Renal cortex interstitium (tissue), 15 donors: ENCODE results near the gene ZNF502. TPM values are rescaled to one million over a fixed set of nuclear protein-coding genes. Genes with fewer than 3 reads are reported as not detected.
A peak's percentile ranks its signal among the peaks of the same experiment; 100 is the strongest.
"Not testable (repeated sequence)": the region's sequence is repeated elsewhere in the genome, so short reads cannot be mapped to it uniquely, and the experiment has no call there.

Source experiments
- DNase-seq, 11 donors: peaks; one replicate each; pipeline ENCODE4 v3.0.0-alpha.2; 2013; ENCODE audit warnings: low read depth in 9 of 11, low spot score in 4 of 11; ENCODE audit errors: extremely low read depth in 1 of 11
- long read RNA-seq, 16 experiments: transcript quantifications; one replicate each; lab custom pipeline, GENCODE V29; 2026
- polyA plus RNA-seq, 3 donors: library from polyadenylated mRNA; unstranded; fragments of 120-200 nt; gene quantifications; one replicate each; pipeline ENCODE4 v1.2.1, GENCODE V29; 2013; ENCODE audit not compliant: insufficient read length in 3 of 3

Gene ZNF502
- 10 to 100 TPM; 12.7 to 14.7 (median 12.7) TPM for polyA plus RNA-seq
- long read RNA-seq, donor 1, partial matches to known transcripts, result 0 of 1 reads
- long read RNA-seq, donor 1, other reads (novel, unspliced or antisense), result 0 of 1 reads
- long read RNA-seq, donor 2, partial matches to known transcripts, result 0 of 1 reads
- long read RNA-seq, donor 2, other reads (novel, unspliced or antisense), result 0 of 1 reads
- long read RNA-seq, donor 3, partial matches to known transcripts, result 0 of 4 reads
- long read RNA-seq, donor 3, other reads (novel, unspliced or antisense), result 0 of 4 reads
- long read RNA-seq, donor 4, partial matches to known transcripts, result 0 of 1 reads
- long read RNA-seq, donor 4, other reads (novel, unspliced or antisense), result 0 of 1 reads
- long read RNA-seq, donor 5, result 0 reads
- long read RNA-seq, donor 6, partial matches to known transcripts, result 0 of 1 reads
- long read RNA-seq, donor 6, other reads (novel, unspliced or antisense), result 0 of 1 reads
- long read RNA-seq, donor 7, partial matches to known transcripts, result 0 of 1 reads
- long read RNA-seq, donor 7, other reads (novel, unspliced or antisense), result 0 of 1 reads
- long read RNA-seq, donor 8, transcript ZNF502-203 (3 exons, 2,314 nt), result major isoform, 6 of 6 reads
- long read RNA-seq, donor 8, partial matches to known transcripts, result 0 of 6 reads
- long read RNA-seq, donor 8, other reads (novel, unspliced or antisense), result 0 of 6 reads
- long read RNA-seq, donor 9, partial matches to known transcripts, result 0 of 4 reads
- long read RNA-seq, donor 9, other reads (novel, unspliced or antisense), result 0 of 4 reads
- long read RNA-seq, donor 10, partial matches to known transcripts, result 0 of 4 reads
- long read RNA-seq, donor 10, other reads (novel, unspliced or antisense), result 0 of 4 reads
- long read RNA-seq, donor 11, partial matches to known transcripts, result 0 of 4 reads
- long read RNA-seq, donor 11, other reads (novel, unspliced or antisense), result 0 of 4 reads
- long read RNA-seq, donor 12, partial matches to known transcripts, result 0 of 2 reads
- long read RNA-seq, donor 12, other reads (novel, unspliced or antisense), result 0 of 2 reads
- long read RNA-seq, donor 13, transcript ZNF502-203 (3 exons, 2,314 nt), result major isoform, 5 of 5 reads
- long read RNA-seq, donor 13, partial matches to known transcripts, result 0 of 5 reads
- long read RNA-seq, donor 13, other reads (novel, unspliced or antisense), result 0 of 5 reads
- long read RNA-seq, donor 14, partial matches to known transcripts, result 0 of 2 reads
- long read RNA-seq, donor 14, other reads (novel, unspliced or antisense), result 0 of 2 reads
- long read RNA-seq, donor 15, partial matches to known transcripts, result 0 of 1 reads
- long read RNA-seq, donor 15, other reads (novel, unspliced or antisense), result 0 of 1 reads
- long read RNA-seq, donor 16, partial matches to known transcripts, result 0 of 4 reads
- long read RNA-seq, donor 16, other reads (novel, unspliced or antisense), result 0 of 4 reads

GRCh38 chr3:44712455-44713075 lies at the start of gene ZNF502:
ZNF502 (plus strand) TSS chr3:44712660; CDS start chr3:44720262, 7,602 bp downstream.
- peak; percentile 78 to 90 (median 86) for DNase-seq

GRCh38 chr3:44665173-44665572 lies 47.3 kb upstream of the ZNF502 start:
- no peak for DNase-seq

GRCh38 chr3:44666346-44666745 lies 46.1 kb upstream of the ZNF502 start:
- no peak for DNase-seq

GRCh38 chr3:44669760-44670159 lies 42.7 kb upstream of the ZNF502 start:
- DNase-seq, result no peak

GRCh38 chr3:44673466-44673865 lies 39.0 kb upstream of the ZNF502 start:
- not testable (repeated sequence) for DNase-seq

DNA sequence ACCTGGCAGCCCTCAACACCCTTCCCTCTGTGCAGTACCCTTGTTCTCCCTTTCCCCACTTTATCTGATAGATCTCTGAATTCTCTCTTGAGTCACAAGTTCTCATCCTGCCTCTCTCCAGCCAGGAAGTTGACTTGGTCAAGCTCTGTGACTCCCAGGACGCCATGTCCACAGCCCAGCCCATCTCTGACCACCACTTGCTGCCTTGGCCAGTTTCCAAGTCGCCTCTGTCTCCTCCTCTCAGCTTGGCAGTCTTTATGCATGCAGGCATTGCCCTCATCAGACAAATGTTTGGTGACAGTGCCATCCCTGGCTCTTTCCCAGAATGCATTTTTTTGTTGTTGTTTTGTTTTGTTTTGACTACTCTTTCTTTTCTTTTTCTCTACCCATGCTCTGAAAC lies 38.2 kb upstream of the ZNF502 start:
- DNase-seq, result no peak

DNA sequence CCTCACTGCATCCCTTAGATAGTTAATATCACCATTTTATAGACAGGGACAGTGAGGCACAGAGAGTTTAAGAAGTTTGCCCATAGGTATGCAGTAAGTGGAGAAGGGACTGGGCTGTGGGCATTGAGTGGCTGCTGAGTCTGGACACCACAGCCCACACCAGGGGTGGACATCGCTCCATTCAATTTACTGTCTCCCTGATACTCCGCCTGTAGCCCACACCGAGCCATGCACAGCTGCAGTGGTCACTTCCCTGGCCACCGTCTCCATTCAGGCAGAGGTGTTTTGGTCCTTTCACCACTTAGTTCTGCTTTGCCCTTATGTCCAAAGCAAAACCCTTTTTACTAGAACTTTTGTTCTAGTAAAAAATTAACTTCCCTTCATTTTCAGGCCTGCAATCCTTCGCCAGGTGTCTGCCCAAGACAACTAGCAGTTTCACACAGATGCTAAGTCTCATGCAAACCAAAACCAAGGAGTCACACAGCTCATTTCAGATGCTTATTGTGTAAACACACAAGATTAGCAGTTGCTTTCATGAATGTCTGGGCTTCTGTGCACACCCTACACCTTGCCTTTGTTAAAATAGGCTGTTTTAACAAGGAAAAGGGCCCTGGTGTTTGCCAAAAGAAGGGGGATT lies 33.9 kb upstream of the ZNF502 start:
- no peak for DNase-seq

- no peak for DNase-seq
These were observed 31.5 kb upstream of the ZNF502 start for GRCh38 chr3:44680921-44681455.

DNA sequence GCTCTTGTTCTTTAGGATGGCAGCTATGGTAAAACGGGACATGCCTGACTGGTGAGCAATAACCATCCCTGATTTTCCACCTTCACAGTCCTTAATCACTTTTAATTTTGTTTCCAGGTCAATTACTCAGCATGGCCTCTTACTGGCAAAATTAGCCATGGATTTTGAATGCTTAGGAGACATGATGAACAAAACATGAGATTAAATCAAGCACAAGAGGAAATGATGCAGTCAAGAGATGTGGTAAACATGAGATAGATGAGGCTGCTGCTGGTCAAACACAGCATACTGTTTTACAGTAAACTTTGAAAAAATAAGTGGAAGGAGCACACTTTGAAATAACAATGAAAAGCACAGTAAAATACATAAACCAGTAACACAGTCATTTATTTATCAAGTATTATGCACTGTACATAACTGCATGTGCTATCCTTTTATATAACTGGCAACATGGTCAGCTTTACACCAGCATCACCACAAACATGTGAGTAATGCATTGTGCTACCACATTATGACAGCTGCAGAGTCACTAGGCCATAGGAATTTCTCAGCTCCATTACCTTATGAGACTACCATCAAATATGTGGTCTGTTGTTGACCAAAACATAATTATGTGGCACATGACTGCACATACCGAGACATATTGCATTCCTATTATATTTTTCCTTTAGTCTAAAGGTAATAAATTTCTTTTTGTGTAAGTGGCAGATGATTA lies 30.1 kb upstream of the ZNF502 start:
- no peak for DNase-seq

DNA sequence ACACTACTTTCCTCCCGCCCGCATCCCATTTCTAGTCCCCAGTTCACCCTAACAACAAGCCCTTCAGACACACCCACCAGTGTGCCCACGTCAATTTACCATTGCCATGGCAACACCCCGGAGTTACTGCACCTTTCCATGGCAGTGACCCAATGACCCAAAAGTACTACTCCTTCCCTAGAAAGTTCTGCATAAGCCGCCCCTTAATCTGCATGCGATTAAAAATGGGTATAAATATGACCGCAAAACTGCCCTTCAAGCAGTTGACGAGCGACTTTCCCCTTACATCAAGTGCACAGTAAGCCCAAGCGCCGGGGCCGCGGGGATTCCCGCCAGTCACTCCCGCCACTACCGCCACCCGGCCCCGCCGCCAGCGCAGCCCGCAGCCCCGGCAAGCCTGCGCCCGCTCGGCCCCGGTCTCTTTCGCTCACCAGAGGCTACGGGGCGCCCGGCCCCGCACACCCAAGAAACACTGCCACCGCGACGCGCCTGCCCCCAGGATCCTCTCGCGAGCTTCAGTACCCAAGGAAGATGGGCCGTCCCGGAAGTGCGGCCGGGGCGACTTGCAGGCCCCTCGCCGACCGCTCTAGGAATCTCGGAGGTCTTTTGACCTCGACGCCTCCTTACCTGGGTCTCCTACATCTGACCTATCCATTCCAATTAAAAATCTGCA lies 27.2 kb upstream of the ZNF502 start:
- DNase-seq, result peak; percentile 45 to 73 (median 65)

- DNase-seq, result no peak
These were observed 24.6 kb upstream of the ZNF502 start for GRCh38 chr3:44687898-44688297.

DNA sequence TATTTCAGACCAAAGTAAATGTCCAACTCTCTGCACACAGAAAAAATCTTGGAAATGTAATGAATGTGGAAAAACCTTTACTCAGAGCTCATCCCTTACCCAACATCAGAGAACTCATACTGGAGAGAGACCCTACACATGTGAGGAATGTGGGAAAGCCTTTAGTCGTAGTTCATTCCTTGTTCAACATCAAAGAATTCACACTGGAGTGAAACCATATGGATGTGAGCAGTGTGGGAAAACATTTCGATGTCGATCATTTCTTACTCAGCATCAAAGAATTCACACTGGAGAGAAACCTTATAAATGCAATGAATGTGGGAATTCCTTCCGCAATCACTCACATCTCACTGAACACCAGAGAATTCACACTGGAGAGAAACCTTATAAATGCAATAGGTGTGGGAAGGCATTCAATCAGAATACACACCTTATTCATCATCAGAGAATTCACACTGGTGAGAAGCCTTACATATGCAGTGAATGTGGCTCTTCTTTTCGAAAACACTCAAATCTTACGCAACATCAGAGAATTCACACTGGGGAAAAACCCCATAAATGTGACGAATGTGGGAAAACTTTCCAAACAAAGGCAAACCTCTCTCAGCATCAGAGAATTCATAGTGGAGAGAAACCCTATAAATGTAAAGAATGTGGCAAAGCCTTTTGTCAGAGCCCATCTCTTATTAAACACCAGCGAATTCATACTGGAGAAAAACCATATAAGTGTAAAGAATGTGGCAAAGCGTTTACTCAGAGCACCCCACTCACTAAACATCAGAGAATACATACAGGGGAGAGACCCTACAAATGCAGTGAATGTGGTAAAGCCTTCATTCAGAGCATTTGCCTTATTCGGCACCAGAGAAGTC lies 9.0 kb downstream of the ZNF502 start:
- DNase-seq, result no peak

DNA sequence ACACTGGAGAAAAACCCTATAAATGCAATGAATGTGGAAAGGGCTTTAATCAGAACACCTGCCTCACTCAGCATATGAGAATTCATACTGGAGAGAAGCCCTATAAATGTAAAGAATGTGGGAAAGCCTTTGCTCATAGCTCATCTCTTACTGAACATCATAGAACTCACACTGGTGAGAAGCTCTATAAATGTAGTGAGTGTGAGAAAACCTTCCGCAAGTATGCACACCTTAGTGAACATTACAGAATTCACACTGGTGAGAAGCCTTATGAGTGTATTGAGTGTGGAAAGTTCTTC lies 9.6 kb downstream of the ZNF502 start:
- DNase-seq, result no peak

GRCh38 chr3:44729384-44729910 lies 17.0 kb downstream of the ZNF502 start, which contains the start of gene ZNF501:
ZNF501 (plus strand) TSS chr3:44729635; CDS start chr3:44734422, 4,787 bp downstream.
- DNase-seq, result peak; percentile 81 to 93 (median 89)

DNA sequence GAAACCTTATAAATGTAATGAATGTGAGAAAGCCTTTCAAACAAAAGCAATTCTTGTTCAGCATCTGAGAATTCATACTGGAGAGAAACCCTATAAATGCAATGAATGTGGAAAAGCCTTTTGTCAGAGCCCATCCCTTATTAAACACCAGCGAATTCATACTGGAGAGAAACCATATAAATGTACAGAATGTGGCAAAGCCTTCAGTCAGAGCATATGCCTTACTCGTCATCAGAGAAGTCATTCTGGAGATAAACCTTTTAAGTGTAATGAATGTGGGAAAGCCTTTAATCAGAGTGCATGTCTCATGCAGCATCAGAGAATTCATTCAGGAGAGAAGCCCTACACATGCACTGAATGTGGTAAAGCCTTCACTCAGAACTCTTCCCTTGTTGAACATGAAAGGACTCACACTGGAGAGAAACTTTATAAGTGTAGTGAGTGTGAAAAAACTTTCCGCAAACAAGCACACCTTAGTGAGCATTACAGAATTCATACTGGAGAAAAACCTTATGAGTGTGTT lies 22.2 kb downstream of the ZNF502 start:
- no peak for DNase-seq
